Neural cell (in vitro differentiated cells): ENCODE results near the gene FUNDC2. TPM values are rescaled to one million over a fixed set of nuclear protein-coding genes. Genes with fewer than 3 reads are reported as not detected.

Source experiments
- H2AFZ ChIP-seq: fragments of 200-600, 300-800 bp; sonication (generic), shearing (Covaris generic); 2 replicates; pipeline ENCODE4 v1.6.0; 2014; ENCODE audit warnings: low read depth, mild to moderate bottlenecking, antibody characterized with exemption, low read length, moderate library complexity
- H3F3A ChIP-seq: fragments of 200-600 bp; shearing (Covaris generic); 2 replicates; pipeline ENCODE4 v1.6.1; 2016; ENCODE audit warnings: mild to moderate bottlenecking, moderate library complexity, mixed read lengths, antibody characterized with exemption, low read length; ENCODE audit not compliant: insufficient read depth, poor library complexity, severe bottlenecking
- H3K27ac ChIP-seq: fragments of 200-600, 300-800 bp; sonication (generic), shearing (Covaris generic); 2 replicates; pipeline ENCODE4 v1.5.1; 2014; ENCODE audit warnings: mild to moderate bottlenecking, low read length, moderate library complexity
- H3K27me3 ChIP-seq: fragments of 300-800, 200-600 bp; sonication (generic), shearing (Covaris generic); 2 replicates; pipeline ENCODE4 v1.6.0; 2014; ENCODE audit warnings: mild to moderate bottlenecking, low read depth, low read length, moderate library complexity; ENCODE audit not compliant: insufficient read depth
- H3K36me3 ChIP-seq: fragments of 300-800, 200-600 bp; sonication (generic), shearing (Covaris generic); 2 replicates; pipeline ENCODE4 v1.5.1; 2014; ENCODE audit warnings: mild to moderate bottlenecking, antibody characterized with exemption, low read length, moderate library complexity; ENCODE audit not compliant: insufficient read depth
- H3K4me2 ChIP-seq: fragments of 300-800, 200-600 bp; sonication (generic), shearing (Covaris generic); 2 replicates; pipeline ENCODE4 v1.6.0; 2014; ENCODE audit warnings: mild to moderate bottlenecking, low read length
- H3K4me3 ChIP-seq: fragments of 300-800, 200-600 bp; sonication (generic), shearing (Covaris generic); 2 replicates; pipeline ENCODE4 v1.5.1; 2014; ENCODE audit warnings: mild to moderate bottlenecking, low read length, moderate library complexity
- H3K79me2 ChIP-seq: fragments of 200-600 bp; shearing (Covaris generic); replicated peaks from 2 replicates; pipeline ENCODE4 v1.6.0; 2014; ENCODE audit warnings: mild to moderate bottlenecking, low read length, moderate library complexity; ENCODE audit not compliant: insufficient read depth
- H3K9ac ChIP-seq: fragments of 300-800, 200-600 bp; sonication (generic), shearing (Covaris generic); 2 replicates; pipeline ENCODE4 v1.6.1; 2016; ENCODE audit warnings: mild to moderate bottlenecking, low read length, mixed read lengths
- H3K9me2 ChIP-seq: fragments of 200-600 bp; shearing (Covaris generic); 2 replicates; pipeline ENCODE4 v1.6.1; 2016; ENCODE audit warnings: mild to moderate bottlenecking, low read length, mixed read lengths; ENCODE audit not compliant: insufficient read depth
- H3K9me3 ChIP-seq: fragments of 200-600, 300-800 bp; sonication (generic), shearing (Covaris generic); 2 replicates; pipeline ENCODE4 v1.6.1; 2016; ENCODE audit warnings: mild to moderate bottlenecking, mixed run types, low read length, moderate library complexity, mixed read lengths
- H4K20me1 ChIP-seq: fragments of 200-600 bp; shearing (Covaris generic); 2 replicates; pipeline ENCODE4 v1.6.1; 2016; ENCODE audit warnings: mild to moderate bottlenecking, mixed run types; ENCODE audit not compliant: insufficient read depth
- CTCF ChIP-seq: fragments of 450-650 bp; IDR thresholded peaks from 2 replicates; pipeline ENCODE4 v1.5.1; 2014; ENCODE audit warnings: antibody characterized with exemption, mild to moderate bottlenecking, moderate library complexity; ENCODE audit not compliant: poor library complexity, severe bottlenecking
- EP300 ChIP-seq: fragments of 450-650 bp; conservative IDR thresholded peaks from 2 replicates; pipeline ENCODE4 v1.6.1; 2014; ENCODE audit warnings: antibody characterized with exemption, mild to moderate bottlenecking, moderate library complexity; ENCODE audit not compliant: poor library complexity, severe bottlenecking
- EZH2 ChIP-seq: fragments of 200-600, 300-800 bp; shearing (Covaris generic), sonication (generic); IDR thresholded peaks from 2 replicates; pipeline ENCODE4 v1.6.1; 2014; ENCODE audit warnings: antibody characterized with exemption, low read length, borderline replicate concordance, mild to moderate bottlenecking; ENCODE audit not compliant: insufficient read depth, poor library complexity, severe bottlenecking
- MXI1 ChIP-seq: fragments of 450-650 bp; conservative IDR thresholded peaks from 2 replicates; pipeline ENCODE4 v1.6.1; 2014; ENCODE audit warnings: antibody characterized with exemption, mild to moderate bottlenecking; ENCODE audit not compliant: poor library complexity, severe bottlenecking
- POLR2AphosphoS5 ChIP-seq: IDR thresholded peaks from 2 replicates; pipeline ENCODE4 v1.6.1; 2012
- RAD21 ChIP-seq: fragments of 450-650 bp; conservative IDR thresholded peaks from 2 replicates; pipeline ENCODE4 v1.6.1; 2014; ENCODE audit warnings: antibody characterized with exemption, mild to moderate bottlenecking, moderate library complexity
- REST ChIP-seq: IDR thresholded peaks from 2 replicates; pipeline ENCODE4 v1.6.1; 2012; ENCODE audit warnings: borderline replicate concordance
- SMC3 ChIP-seq: fragments of 450-650 bp; conservative IDR thresholded peaks from 2 replicates; pipeline ENCODE4 v1.6.1; 2014; ENCODE audit warnings: antibody characterized with exemption, mild to moderate bottlenecking, moderate library complexity; ENCODE audit not compliant: poor library complexity
- TAF1 ChIP-seq: IDR thresholded peaks from 2 replicates; pipeline ENCODE4 v1.6.1; 2012; ENCODE audit warnings: low read depth
- polyA plus RNA-seq: library from polyadenylated mRNA; depleted of rRNA; stranded (reverse); fragments of >200 nt; gene quantifications from 2 replicates; pipeline ENCODE4 v1.2.3, GENCODE V29; 2014

Gene FUNDC2
- polyA plus RNA-seq, 1 donor from 2014 or later = 139 TPM

- Histone ChIP-seq H3K4me2 (no peak overlapping the region), H3K4me3 (no peak overlapping the region), H3K27me3 (no peaks in the 10 kb centered on the region), H3F3A (no peaks in the 10 kb centered on the region), H3K27ac (no peak overlapping the region), H4K20me1 (no peaks in the 10 kb centered on the region), H3K36me3 (no peaks in the 10 kb centered on the region), H3K9ac (no peak overlapping the region), H3K9me2 (no peaks in the 10 kb centered on the region), H3K9me3 (no peaks in the 10 kb centered on the region), H3K79me2 (no peaks in the 10 kb centered on the region), H2AFZ (no peak overlapping the region)
- no peak for TF ChIP-seq REST
These were observed 27.0 kb downstream of the FUNDC2 start for GRCh38 chrX:155053656-155054055.

- H3K27ac ChIP-seq = no peak overlapping the region
- TF ChIP-seq MXI1 = no peak
- no peak for TF ChIP-seq EZH2
- TF ChIP-seq CTCF = no peak
- TF ChIP-seq SMC3 = no peak
- TF ChIP-seq POLR2AphosphoS5 = no peak
- no peak for TF ChIP-seq EP300
- no peak for TF ChIP-seq RAD21
- no peak for TF ChIP-seq TAF1
- no peak for TF ChIP-seq REST
- no peaks in the 10 kb centered on the region for H3K27me3 ChIP-seq
- H4K20me1 ChIP-seq = no peaks in the 10 kb centered on the region
- H3K4me3 ChIP-seq = no peak overlapping the region
- H3K9me3 ChIP-seq = no peaks in the 10 kb centered on the region
- no peak overlapping the region for H3K9ac ChIP-seq
- no peaks in the 10 kb centered on the region for H3F3A ChIP-seq
- no peak overlapping the region for H3K4me2 ChIP-seq
- no peaks in the 10 kb centered on the region for H3K36me3 ChIP-seq
- no peaks in the 10 kb centered on the region for H3K79me2 ChIP-seq
- no peaks in the 10 kb centered on the region for H3K9me2 ChIP-seq
- no peak overlapping the region for H2AFZ ChIP-seq
These were observed 27.6 kb downstream of the FUNDC2 start for GRCh38 chrX:155054255-155054654.
